ENCODE measurements around the gene ACAN.
A peak's percentile ranks its signal among the peaks of the same experiment; 100 is the strongest.
"Not testable (repeated sequence)": the region's sequence is repeated elsewhere in the genome, so short reads cannot be mapped to it uniquely, and the experiment has no call there.

ACAN gene

GRCh38 chr15:88902846-88903245, 99.6 kb downstream of the ACAN start:
- DNase-seq (ENCODE audit: low read depth): no peak

GRCh38 chr15:88904257-88904623, 101.0 kb downstream of the ACAN start:
- DNase-seq (ENCODE audit: low read depth): no peak

DNA sequence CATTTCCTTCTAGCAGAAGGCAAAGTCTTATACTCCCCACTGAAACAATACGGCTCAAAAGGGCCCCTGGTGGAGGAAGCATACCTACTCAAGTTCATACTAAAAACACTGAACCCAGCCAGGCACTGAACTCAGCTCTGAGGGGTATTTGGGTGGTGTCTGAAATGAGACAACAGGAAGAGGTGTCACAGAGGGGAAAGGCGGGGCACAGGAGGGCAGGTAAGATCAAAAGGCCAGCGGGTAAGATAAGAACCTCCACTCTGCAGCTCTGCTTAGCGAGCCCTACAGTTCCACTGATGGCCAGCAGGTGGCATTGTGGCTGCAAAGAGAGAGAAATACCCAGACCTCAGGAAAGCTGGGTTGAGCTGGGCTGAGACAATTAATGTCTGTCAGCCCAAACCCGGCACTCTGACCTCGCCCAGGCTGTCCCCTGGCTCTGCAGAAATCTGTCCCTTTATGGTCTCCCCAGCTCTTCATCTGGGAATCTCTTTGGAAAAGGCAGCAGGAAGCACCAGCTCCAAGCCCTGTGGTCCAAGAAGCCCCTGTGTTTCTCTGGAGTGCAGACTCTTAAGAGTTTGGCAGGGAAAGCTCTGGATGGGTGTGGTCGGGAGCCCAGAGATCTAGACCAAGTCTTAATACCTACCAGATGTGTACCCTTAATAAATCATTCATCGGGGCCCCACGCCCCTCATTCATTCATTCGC, 101.5 kb downstream of the ACAN start:
- DNase-seq (ENCODE audit: low read depth): peak; percentile 91

DNA sequence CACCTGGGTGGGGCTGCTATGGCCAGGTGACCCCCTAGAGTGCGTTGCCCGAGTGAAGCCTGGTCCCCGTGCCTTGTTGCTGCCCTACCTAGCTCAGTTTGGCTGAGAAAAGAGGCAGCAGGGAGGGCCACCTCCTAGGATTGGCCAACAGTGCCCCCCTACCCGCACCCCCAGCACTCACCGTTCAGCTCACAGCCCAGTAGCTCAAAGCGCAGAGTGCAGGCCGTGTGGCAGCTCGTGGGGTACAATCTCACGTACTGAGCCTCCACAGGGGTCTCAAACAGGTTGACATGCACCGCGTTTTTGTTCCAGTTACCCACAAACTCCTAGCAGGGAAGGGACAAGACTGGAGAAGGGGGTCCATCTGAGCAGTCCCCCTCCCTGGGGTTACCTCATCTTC, 102.3 kb downstream of the ACAN start:
- no peak for DNase-seq (ENCODE audit: low read depth)

GRCh38 chr15:88906130-88906529, 102.9 kb downstream of the ACAN start:
- no peak for DNase-seq (ENCODE audit: low read depth)

DNA sequence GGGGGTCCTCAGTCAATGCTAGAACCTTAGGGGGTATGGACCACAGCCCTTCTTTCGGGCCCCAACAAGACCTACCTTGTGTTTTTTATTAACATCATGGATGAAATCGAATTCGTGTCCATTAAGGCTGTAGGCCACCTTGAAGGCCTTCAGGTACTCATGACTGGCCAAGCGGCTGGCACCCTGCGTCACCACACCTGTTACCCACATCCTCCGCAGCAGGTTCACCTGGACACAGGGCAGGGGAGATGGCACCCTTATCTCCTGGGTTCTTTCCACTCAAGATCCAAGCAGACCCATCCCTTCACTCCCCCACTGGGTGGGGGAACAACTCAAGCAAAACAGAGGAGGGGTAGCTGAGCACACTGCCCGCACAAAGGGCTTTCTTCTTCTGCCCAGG, 103.3 kb downstream of the ACAN start:
- no peak for DNase-seq (ENCODE audit: low read depth)

- DNase-seq (ENCODE audit: low read depth): no peak
These were observed 103.9 kb downstream of the ACAN start for GRCh38 chr15:88907111-88907510.

DNA sequence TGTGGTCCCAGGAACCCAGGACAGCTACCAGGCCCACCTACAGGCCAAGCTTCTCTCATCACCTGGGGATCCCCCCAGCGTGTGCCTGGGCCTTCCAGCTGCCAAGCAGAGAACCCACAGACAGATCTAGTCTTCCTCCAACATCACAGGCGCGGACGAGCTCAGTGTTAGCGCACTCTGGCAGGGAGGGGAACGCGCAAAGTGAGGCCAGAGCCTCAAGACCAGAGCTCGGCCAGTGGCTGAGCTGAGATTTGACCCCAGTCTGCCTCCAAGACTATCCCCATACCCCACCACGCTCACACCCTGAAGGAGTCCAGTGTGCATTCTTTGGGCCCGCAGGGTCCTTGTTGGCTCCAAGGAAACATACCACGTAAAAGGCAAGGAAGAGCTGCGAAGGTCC, 104.9 kb downstream of the ACAN start:
- no peak for DNase-seq (ENCODE audit: low read depth)

GRCh38 chr15:88908697-88909621, 105.7 kb downstream of the ACAN start:
- no peak for DNase-seq (ENCODE audit: low read depth)

GRCh38 chr15:88909956-88910831, 107.0 kb downstream of the ACAN start:
- no peak for DNase-seq (ENCODE audit: low read depth)

- no peak for DNase-seq (ENCODE audit: low read depth)
These were observed 108.5 kb downstream of the ACAN start for GRCh38 chr15:88911766-88912118.

DNA sequence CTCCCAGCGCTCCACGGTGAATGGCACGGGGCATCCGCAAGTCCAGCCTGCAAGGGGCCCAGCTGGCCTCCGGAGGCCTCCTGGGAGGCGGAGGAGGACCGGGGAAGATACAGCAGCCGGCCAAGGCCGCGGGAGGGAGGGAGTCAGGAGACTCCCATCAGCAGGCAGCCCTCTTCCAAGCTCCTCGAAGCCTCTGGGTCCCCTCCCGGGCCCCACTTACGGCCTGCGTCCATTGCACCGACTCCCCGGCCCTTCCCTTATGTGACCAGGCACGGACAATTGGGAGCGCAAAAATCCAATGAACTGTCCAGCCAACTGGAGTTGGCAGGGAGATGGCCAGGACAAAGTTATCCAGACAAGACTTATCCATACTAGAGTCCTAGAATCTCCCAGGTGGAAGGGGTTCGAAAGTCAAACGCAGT, 109.3 kb downstream of the ACAN start:
- no peak for DNase-seq (ENCODE audit: low read depth)

DNA sequence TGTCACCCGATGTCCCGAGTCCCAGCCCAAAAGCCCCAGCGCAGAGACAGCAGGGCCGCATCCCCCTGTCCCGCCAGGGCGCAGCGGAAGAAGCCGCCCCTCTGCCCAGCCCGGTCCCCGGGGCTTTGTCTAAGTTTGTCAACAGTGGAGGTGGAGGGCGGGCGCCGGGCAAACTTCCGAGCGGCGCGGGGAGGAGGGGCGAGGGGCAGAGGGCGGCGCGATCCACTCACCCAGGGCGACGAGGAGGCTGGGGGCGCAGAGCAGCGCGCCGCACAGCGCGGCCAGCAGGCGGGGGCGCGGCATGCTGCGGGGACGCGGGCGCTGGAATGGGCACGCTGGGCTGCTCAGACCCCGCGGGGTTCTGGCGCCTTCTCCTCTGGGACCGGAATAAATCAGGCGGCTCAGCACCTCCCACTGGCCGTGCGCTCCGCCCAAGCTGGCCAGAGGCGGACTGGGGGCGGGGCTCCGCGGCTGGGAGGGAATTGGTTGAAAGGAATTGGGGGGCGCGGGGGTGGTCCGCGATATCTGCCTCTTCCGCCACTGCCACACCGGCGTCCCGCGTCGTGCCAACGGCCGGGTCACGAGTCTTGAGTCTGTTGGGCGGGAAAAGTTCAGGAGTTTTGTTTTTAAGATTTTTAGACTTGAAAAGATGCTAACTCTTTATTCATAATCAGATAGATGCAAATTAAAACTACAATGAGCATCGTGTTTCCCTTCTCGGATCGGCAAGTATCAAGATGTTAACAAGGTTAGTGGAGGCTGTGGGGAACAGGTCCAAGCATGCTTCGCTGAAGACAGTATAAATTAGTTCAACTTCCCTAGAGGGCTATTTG, 110.0 kb downstream of the ACAN start, which contains the start of gene MFGE8:
MFGE8 (minus strand) TSS at position 363 of the 833 bp plus-strand sequence; CDS start at position 303, 60 bp downstream.
- peak; percentile 50 for DNase-seq (ENCODE audit: low read depth)

- DNase-seq (ENCODE audit: low read depth): no peak
These were observed 110.6 kb downstream of the ACAN start for GRCh38 chr15:88913850-88914169.

DNA sequence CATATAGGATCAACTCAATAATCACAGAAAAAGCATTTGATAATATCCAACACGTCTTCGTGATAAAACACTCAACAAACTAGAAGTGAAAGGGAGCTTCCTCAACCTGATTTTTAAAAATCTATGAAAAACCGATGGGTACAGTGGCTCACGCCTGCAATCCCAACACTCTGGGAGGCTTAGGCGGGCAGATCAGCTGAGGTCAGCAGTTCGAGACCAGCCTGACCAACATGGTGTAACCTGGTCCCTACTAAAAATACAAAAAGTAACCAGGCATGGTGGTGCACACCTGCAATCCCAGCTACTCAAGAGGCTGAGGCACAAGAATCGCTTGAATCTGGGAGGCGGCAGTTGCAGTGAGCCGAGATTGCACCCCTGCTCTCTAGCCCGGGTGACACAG, 112.1 kb downstream of the ACAN start:
- no peak for DNase-seq (ENCODE audit: low read depth)

GRCh38 chr15:88917760-88918159, 114.5 kb downstream of the ACAN start:
- DNase-seq (ENCODE audit: low read depth): no peak

GRCh38 chr15:88918738-88919137, 115.5 kb downstream of the ACAN start:
- no peak for DNase-seq (ENCODE audit: low read depth)

- no peak for DNase-seq (ENCODE audit: low read depth)
These were observed 117.1 kb downstream of the ACAN start for GRCh38 chr15:88920186-88920891.

GRCh38 chr15:88920892-88921435, 117.7 kb downstream of the ACAN start:
- DNase-seq (ENCODE audit: low read depth): not testable (repeated sequence)

Measured in T-helper 22 cell (primary cell).